NCI-H1930 (cell line): Measurements from ENCODE around the gene HOXA10.

ENCODE experiments used
- DNase-seq, 2 experiments: peaks; one replicate each; lab custom pipeline; 2025; lab: John Stamatoyannopoulos, UW

The HOXA10 gene

GRCh38 chr7:27155816-27156507, 18.2 kb downstream of the HOXA10 start:
- peak in 1 of 2 experiments; percentile 28 for DNase-seq

- no peak for DNase-seq
These were observed 19.0 kb downstream of the HOXA10 start for GRCh38 chr7:27154901-27155815.

- no peak for DNase-seq
These were observed 19.8 kb downstream of the HOXA10 start for GRCh38 chr7:27154369-27154768.

GRCh38 chr7:27153526-27153925, 20.6 kb downstream of the HOXA10 start:
- no peak for DNase-seq

GRCh38 chr7:27152816-27153442, 21.2 kb downstream of the HOXA10 start:
- DNase-seq, result no peak

GRCh38 chr7:27151931-27152815, 21.9 kb downstream of the HOXA10 start, which contains the start of gene HOXA3:
Gene HOXA3 (minus strand): TSS chr7:27152583. CDS start chr7:27110640, 41,943 bp downstream.
- no peak for DNase-seq

GRCh38 chr7:27151341-27151930, 22.7 kb downstream of the HOXA10 start:
- peak in 1 of 2 experiments; percentile 24 for DNase-seq

GRCh38 chr7:27150568-27151340, 23.4 kb downstream of the HOXA10 start:
- DNase-seq, result peak; percentile 44 to 64

- DNase-seq, result no peak
These were observed 24.1 kb downstream of the HOXA10 start for GRCh38 chr7:27149842-27150567.

- DNase-seq, result no peak
These were observed 25.1 kb downstream of the HOXA10 start for GRCh38 chr7:27148756-27149641.

- DNase-seq, result no peak
These were observed 25.9 kb downstream of the HOXA10 start for GRCh38 chr7:27148031-27148755.

- no peak for DNase-seq
These were observed 26.7 kb downstream of the HOXA10 start, which contains the start of gene HOXA6 for GRCh38 chr7:27147199-27148030. Gene HOXA6 (minus strand): TSS chr7:27147774. CDS start chr7:27147749, 25 bp downstream.

GRCh38 chr7:27146491-27147198, 27.5 kb downstream of the HOXA10 start:
- no peak for DNase-seq

GRCh38 chr7:27145914-27146412, 28.2 kb downstream of the HOXA10 start:
- DNase-seq, result no peak

GRCh38 chr7:27145165-27145913, 28.8 kb downstream of the HOXA10 start:
- no peak for DNase-seq
